K562 treated with DMSO at 1 percent for 4 hours (cell line): ENCODE results near the gene TTLL5. TPM values are rescaled to one million over a fixed set of nuclear protein-coding genes. Genes with fewer than 3 reads are reported as not detected.

Experiments used
- total RNA-seq: library from RNA; unstranded; fragments of 300-600 nt; gene quantifications from 2 replicates; pipeline ENCODE4 v1.2.3, GENCODE V29; 2022; ENCODE audit not compliant: insufficient read depth

TTLL5 gene
- 6.5 and 8.9 TPM in 2 replicates for total RNA-seq

GRCh38 chr14:75660630-75661498, at the start of gene TTLL5, which contains the start of gene ERG28:
TTLL5 (plus strand) TSS chr14:75661246; CDS start chr14:75663150, 1,904 bp downstream.
ERG28 (minus strand) TSS chr14:75660876; CDS start chr14:75657502, 3,374 bp downstream.

GRCh38 chr14:75981426-75982265, 320.6 kb downstream of the TTLL5 start, which contains the start of gene TGFB3:
TGFB3 (minus strand) TSS chr14:75981995; CDS start chr14:75980893, 1,102 bp downstream.

GRCh38 chr14:75985618-75986438, 324.8 kb downstream of the TTLL5 start, which contains the start of gene IFT43:
IFT43 (plus strand) TSS chr14:75985763; CDS start chr14:75985787, 24 bp downstream.

Other genes with a start within 250 kb of the TTLL5 start
- gene JDP2, start 233.2 kb upstream of the TTLL5 start, total RNA-seq, result 36.5 and 44.3 TPM in 2 replicates
- gene BATF, start 138.8 kb upstream of the TTLL5 start, total RNA-seq, result 3.0 and 11.8 TPM in 2 replicates
- gene FLVCR2, start 82.6 kb upstream of the TTLL5 start, total RNA-seq, result not detected in 2 replicates
- 8.6 and 10.6 TPM in 2 replicates for gene ERG28, start 370 bp upstream of the TTLL5 start, total RNA-seq